Measurements from ENCODE around the gene PKP2.

DNA sequence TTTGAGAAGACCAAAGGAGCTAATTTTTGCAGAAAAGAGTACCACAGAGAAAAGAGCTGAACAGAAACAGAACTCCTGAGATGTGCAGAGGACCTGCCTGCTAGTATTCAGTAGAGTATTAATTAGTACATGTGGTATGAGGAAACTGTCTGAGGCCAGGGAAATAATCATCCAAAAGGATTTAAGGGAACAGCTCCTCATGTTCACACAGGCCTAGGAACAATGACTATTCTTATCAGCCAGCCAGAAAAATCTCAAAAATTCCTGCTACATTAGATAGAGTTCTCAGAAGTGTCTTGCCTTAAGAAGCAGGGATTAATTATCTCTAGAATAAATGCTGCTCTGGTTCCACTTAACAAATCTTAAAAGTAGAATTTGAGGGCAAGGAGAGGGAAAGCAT, 36.4 kb downstream of the PKP2 start:
- TF ChIP-seq, protein P1, sequence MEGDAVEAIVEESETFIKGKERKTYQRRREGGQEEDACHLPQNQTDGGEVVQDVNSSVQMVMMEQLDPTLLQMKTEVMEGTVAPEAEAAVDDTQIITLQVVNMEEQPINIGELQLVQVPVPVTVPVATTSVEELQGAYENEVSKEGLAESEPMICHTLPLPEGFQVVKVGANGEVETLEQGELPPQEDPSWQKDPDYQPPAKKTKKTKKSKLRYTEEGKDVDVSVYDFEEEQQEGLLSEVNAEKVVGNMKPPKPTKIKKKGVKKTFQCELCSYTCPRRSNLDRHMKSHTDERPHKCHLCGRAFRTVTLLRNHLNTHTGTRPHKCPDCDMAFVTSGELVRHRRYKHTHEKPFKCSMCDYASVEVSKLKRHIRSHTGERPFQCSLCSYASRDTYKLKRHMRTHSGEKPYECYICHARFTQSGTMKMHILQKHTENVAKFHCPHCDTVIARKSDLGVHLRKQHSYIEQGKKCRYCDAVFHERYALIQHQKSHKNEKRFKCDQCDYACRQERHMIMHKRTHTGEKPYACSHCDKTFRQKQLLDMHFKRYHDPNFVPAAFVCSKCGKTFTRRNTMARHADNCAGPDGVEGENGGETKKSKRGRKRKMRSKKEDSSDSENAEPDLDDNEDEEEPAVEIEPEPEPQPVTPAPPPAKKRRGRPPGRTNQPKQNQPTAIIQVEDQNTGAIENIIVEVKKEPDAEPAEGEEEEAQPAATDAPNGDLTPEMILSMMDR (IDR thresholded peaks at IDR 0.05): no peak
- no peak for TF ChIP-seq POLR2A (IDR thresholded peaks at IDR 0.05)
